ENCODE results near the gene PDE3A. TPM values are rescaled to one million over a fixed set of nuclear protein-coding genes. Genes with fewer than 3 reads are reported as not detected.
A peak's percentile ranks its signal among the peaks of the same experiment; 100 is the strongest.

PDE3A gene
- total RNA-seq, 4 donors from 2014 or later: 51.3 to 150 (median 114) TPM

- peaks cover 0 to 28% (median 3%) of the 10 kb centered on the region in 4 donors for H3K4me1 ChIP-seq
- in situ Hi-C loops (cut with MboI; ENCODE audit: low pct_ligation_motif_present in 1 of 4, low pct_unique_long_range_greater_than_20kb in 1 of 4, low sequenced_read_pairs in 3 of 4) (no loop called here), intact Hi-C loops (cut with DNase I; ENCODE audit: low total_unique reads) (no loop called here)
- no peak for DNase-seq
- H3K27ac ChIP-seq: no peak overlapping the region
- no peaks in the 10 kb centered on the region for H3K36me3 ChIP-seq
- TF ChIP-seq POLR2AphosphoS5 (IDR thresholded peaks at IDR 0.05) (no peak), CTCF (IDR thresholded peaks at IDR 0.05) (no peak), POLR2A (IDR thresholded peaks at IDR 0.05) (no peak), EP300 (IDR thresholded peaks at IDR 0.05; ENCODE audit: low read depth) (no peak)
- WGBS, 2 donors (ENCODE audit: low coverage in 1 of 2): 91% methylated on average over 6 of the region's 6 CpGs
- H3K27me3 ChIP-seq: no peaks in the 10 kb centered on the region
- H3K4me3 ChIP-seq: no peak overlapping the region
- H3K9me3 ChIP-seq: no peaks in the 10 kb centered on the region
Observed at GRCh38 chr12:20474016-20474415, 105.7 kb downstream of the PDE3A start.

GRCh38 chr12:20474443-20474842 lies 106.1 kb downstream of the PDE3A start:
- no peak for DNase-seq
- no peak for TF ChIP-seq CTCF (IDR thresholded peaks at IDR 0.05)
- H3K4me3 ChIP-seq: no peak overlapping the region
- intact Hi-C loops (cut with DNase I; ENCODE audit: low total_unique reads): no loop called here
- H3K36me3 ChIP-seq: no peaks in the 10 kb centered on the region
- peaks cover 0 to 27% (median under 1%) of the 10 kb centered on the region in 4 donors for H3K4me1 ChIP-seq
- WGBS, 2 donors (ENCODE audit: low coverage in 1 of 2): 81 to 88% methylated on average over 3 to 4 of the region's 4 CpGs
- no peaks in the 10 kb centered on the region for H3K9me3 ChIP-seq
- in situ Hi-C loops (cut with MboI; ENCODE audit: low pct_ligation_motif_present in 1 of 4, low pct_unique_long_range_greater_than_20kb in 1 of 4, low sequenced_read_pairs in 3 of 4): no loop called here
- no peaks in the 10 kb centered on the region for H3K27me3 ChIP-seq
- peak overlapping the region in 1 of 4 donors; percentile 6 for H3K27ac ChIP-seq

- H3K27me3 ChIP-seq: no peaks in the 10 kb centered on the region
- TF ChIP-seq EP300 (IDR thresholded peaks at IDR 0.05; ENCODE audit: low read depth) (no peak), POLR2A (IDR thresholded peaks at IDR 0.05) (no peak), CTCF (IDR thresholded peaks at IDR 0.05) (no peak), POLR2AphosphoS5 (IDR thresholded peaks at IDR 0.05) (no peak)
- H3K4me1 ChIP-seq: peaks cover 0 to 17% (median 0%) of the 10 kb centered on the region in 4 donors
- no peak overlapping the region for H3K4me3 ChIP-seq
- no peaks in the 10 kb centered on the region for H3K9me3 ChIP-seq
- intact Hi-C loops (cut with DNase I; ENCODE audit: low total_unique reads) (no loop called here), in situ Hi-C loops (cut with MboI; ENCODE audit: low pct_ligation_motif_present in 1 of 4, low pct_unique_long_range_greater_than_20kb in 1 of 4, low sequenced_read_pairs in 3 of 4) (no loop called here)
- H3K27ac ChIP-seq: peak overlapping the region in 2 of 4 donors; percentile 24 to 26
- WGBS, 2 donors (ENCODE audit: low coverage in 1 of 2): 75 to 77% methylated on average over 3 to 5 of the region's 5 CpGs
- H3K36me3 ChIP-seq: no peaks in the 10 kb centered on the region
- DNase-seq: no peak
Observed at GRCh38 chr12:20475542-20475941, 107.2 kb downstream of the PDE3A start.

GRCh38 chr12:20476551-20476950 lies 108.2 kb downstream of the PDE3A start:
- Histone ChIP-seq H3K36me3 (no peaks in the 10 kb centered on the region), H3K4me3 (no peak overlapping the region), H3K9me3 (no peaks in the 10 kb centered on the region), H3K27ac (no peak overlapping the region), H3K4me1 (peaks cover 0 to 14% (median 0%) of the 10 kb centered on the region in 4 donors), H3K27me3 (no peaks in the 10 kb centered on the region)
- no peak for DNase-seq
- WGBS, 2 donors (ENCODE audit: low coverage in 1 of 2): 86 to 89% methylated on average over 2 of the region's 2 CpGs
- no peak for TF ChIP-seq CTCF (IDR thresholded peaks at IDR 0.05)
- no peak for TF ChIP-seq EP300 (IDR thresholded peaks at IDR 0.05; ENCODE audit: low read depth)
- TF ChIP-seq POLR2AphosphoS5 (IDR thresholded peaks at IDR 0.05): no peak
- TF ChIP-seq POLR2A (IDR thresholded peaks at IDR 0.05): no peak
- in situ Hi-C loops (cut with MboI; ENCODE audit: low pct_ligation_motif_present in 1 of 4, low pct_unique_long_range_greater_than_20kb in 1 of 4, low sequenced_read_pairs in 3 of 4): no loop called here
- intact Hi-C loops (cut with DNase I; ENCODE audit: low total_unique reads): no loop called here

Measured in transverse colon (tissue), 4 donors.